ENCODE data around the gene ZFHX3.

Gene ZFHX3

GRCh38 chr16:72921620-72922019, 126.3 kb downstream of the ZFHX3 start:
- no peaks in the 10 kb centered on the region for H3K9me3 ChIP-seq
- H3K4me1 ChIP-seq = peaks cover 0 to 45% (median 15%) of the 10 kb centered on the region in 4 donors
- TF ChIP-seq, protein P1, sequence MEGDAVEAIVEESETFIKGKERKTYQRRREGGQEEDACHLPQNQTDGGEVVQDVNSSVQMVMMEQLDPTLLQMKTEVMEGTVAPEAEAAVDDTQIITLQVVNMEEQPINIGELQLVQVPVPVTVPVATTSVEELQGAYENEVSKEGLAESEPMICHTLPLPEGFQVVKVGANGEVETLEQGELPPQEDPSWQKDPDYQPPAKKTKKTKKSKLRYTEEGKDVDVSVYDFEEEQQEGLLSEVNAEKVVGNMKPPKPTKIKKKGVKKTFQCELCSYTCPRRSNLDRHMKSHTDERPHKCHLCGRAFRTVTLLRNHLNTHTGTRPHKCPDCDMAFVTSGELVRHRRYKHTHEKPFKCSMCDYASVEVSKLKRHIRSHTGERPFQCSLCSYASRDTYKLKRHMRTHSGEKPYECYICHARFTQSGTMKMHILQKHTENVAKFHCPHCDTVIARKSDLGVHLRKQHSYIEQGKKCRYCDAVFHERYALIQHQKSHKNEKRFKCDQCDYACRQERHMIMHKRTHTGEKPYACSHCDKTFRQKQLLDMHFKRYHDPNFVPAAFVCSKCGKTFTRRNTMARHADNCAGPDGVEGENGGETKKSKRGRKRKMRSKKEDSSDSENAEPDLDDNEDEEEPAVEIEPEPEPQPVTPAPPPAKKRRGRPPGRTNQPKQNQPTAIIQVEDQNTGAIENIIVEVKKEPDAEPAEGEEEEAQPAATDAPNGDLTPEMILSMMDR (IDR thresholded peaks at IDR 0.05) = no peak
- H3K27me3 ChIP-seq = no peaks in the 10 kb centered on the region
- peak overlapping the region; percentile 34 to 46 for H3K4me3 ChIP-seq
- H3K27ac ChIP-seq = peak overlapping the region; percentile 67 to 72
- intact Hi-C loops (cut with DNase I; ENCODE audit: low total_unique reads) = no loop called here
- H3K36me3 ChIP-seq = no peaks in the 10 kb centered on the region
- DNase-seq = peak; percentile 47 to 83

DNA sequence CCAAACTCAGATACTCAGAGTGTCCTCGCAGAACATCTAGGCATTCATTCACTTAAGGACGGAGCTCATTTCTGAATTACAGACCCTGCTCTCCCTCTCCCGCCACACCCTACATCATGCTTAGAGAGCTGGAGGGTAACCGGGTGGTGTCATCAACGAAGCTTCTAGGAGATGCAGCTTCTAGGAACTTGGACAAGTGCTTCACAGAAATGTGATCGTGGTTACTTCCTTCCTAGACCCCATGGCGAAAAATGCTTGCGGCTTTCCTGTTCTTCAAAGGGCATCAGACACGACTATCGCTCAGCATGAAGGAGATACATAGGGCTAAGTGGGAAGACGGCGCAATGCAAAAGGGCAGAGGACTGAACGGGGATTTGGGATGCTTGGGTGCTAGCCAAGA, 126.8 kb downstream of the ZFHX3 start:
- H3K4me3 ChIP-seq = peak overlapping the region in 1 of 2 donors; percentile 46
- intact Hi-C loops (cut with DNase I; ENCODE audit: low total_unique reads) = no loop called here
- peaks cover 0 to 40% (median 14%) of the 10 kb centered on the region in 4 donors for H3K4me1 ChIP-seq
- no peaks in the 10 kb centered on the region for H3K36me3 ChIP-seq
- TF ChIP-seq, protein P1 (IDR thresholded peaks at IDR 0.05) = no peak
- no peaks in the 10 kb centered on the region for H3K27me3 ChIP-seq
- DNase-seq = no peak
- H3K27ac ChIP-seq = peak overlapping the region; percentile 67 to 72
- no peaks in the 10 kb centered on the region for H3K9me3 ChIP-seq

DNA sequence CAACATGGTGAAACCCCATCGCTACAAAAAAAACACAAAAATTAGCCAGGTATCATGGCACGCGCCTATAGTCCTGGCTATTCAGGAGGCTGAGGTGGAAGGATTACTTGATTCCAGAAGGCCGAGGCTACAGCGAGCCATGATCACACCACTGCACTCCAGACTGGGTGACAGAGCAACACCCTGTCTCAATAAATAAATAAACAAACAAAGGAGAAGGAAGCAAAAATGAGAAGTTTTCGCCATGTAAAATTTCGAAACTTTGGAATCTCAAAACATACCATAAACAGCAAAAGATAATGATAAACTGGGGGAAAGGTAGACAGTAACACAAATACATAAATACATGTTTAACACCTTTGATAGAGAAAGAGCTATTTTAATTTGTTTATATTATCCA, 130.9 kb downstream of the ZFHX3 start:
- intact Hi-C loops (cut with DNase I; ENCODE audit: low total_unique reads) = no loop called here
- H3K27me3 ChIP-seq = no peaks in the 10 kb centered on the region
- TF ChIP-seq, protein P1 (IDR thresholded peaks at IDR 0.05) = no peak
- H3K4me3 ChIP-seq = no peak overlapping the region
- H3K27ac ChIP-seq = no peak overlapping the region
- DNase-seq = peak in 1 of 2 donors; percentile 32
- peaks cover 0 to 62% (median 32%) of the 10 kb centered on the region in 4 donors for H3K4me1 ChIP-seq
- H3K9me3 ChIP-seq = no peaks in the 10 kb centered on the region
- no peaks in the 10 kb centered on the region for H3K36me3 ChIP-seq

DNA sequence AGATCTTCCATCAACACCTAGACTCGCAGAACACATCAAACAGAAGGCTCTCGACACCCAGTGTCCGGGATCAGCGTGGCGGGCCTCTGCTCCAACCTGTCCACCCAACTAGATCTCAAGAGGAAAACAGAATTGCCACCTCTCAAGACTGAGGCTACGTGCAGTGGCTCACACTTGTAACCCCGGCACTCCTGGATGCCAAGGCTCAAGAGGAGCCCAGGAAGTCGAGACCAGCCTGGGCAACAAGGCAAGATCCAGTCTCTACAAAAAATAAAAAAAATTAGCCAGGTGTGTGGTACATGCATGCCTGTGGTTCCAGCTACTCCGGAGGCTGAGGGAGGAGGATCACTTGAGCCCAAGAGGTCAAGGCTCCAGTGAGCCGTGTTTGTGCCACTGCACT, 132.6 kb downstream of the ZFHX3 start:
- no peaks in the 10 kb centered on the region for H3K27me3 ChIP-seq
- TF ChIP-seq, protein P1 (IDR thresholded peaks at IDR 0.05) = no peak
- H3K27ac ChIP-seq = peak overlapping the region; percentile 30 to 51
- no peaks in the 10 kb centered on the region for H3K9me3 ChIP-seq
- H3K4me3 ChIP-seq = no peak overlapping the region
- intact Hi-C loops (cut with DNase I; ENCODE audit: low total_unique reads) = no loop called here
- H3K36me3 ChIP-seq = no peaks in the 10 kb centered on the region
- peaks cover 0 to 61% (median 28%) of the 10 kb centered on the region in 4 donors for H3K4me1 ChIP-seq
- DNase-seq = no peak

DNA sequence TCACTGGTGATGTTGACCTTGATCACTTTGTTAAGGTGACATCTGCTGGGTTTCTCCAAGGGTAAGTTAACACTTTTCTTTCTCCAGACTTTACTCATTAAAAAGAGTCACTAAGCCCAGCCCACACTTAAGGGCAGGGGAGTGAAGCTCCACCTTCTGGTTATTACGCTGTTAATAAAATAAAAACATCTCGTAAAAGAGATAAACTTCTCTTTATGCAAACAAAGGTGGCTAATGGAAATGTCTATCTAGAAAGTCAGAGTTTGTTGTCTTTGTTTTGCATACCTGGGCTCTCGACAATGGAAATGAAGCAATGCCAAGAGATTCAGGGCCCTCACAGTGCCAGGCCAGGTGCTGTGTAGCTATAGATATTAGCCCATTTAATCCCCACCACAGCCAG, 134.4 kb downstream of the ZFHX3 start:
- TF ChIP-seq, protein P1 (IDR thresholded peaks at IDR 0.05) = no peak
- Histone ChIP-seq H3K4me1 (peaks cover 0 to 62% (median 30%) of the 10 kb centered on the region in 4 donors), H3K9me3 (no peaks in the 10 kb centered on the region), H3K36me3 (no peaks in the 10 kb centered on the region), H3K4me3 (no peak overlapping the region), H3K27ac (peak overlapping the region; percentile 30 to 51), H3K27me3 (no peaks in the 10 kb centered on the region)
- intact Hi-C loops (cut with DNase I; ENCODE audit: low total_unique reads) = no loop called here
- no peak for DNase-seq

DNA sequence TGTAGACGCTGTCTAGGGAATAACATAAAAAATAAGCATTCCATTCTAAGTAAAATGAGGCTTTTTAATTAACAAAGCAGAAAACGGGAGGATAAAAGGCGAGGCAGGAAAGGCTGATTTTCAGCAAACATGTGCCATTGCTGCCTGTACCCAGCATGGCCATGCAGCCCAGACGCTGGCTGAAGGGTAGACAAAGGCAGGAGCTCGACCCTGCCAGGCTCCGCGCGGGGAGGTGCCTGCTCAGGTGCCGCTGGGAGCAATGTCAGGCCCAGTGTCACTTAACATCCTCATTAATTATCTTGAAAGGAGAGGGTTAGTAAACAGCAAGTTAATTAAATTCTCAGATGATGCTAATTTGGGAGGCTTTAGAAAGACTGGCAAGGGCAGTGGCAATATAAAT, 136.0 kb downstream of the ZFHX3 start:
- H3K9me3 ChIP-seq = no peaks in the 10 kb centered on the region
- H3K27me3 ChIP-seq = no peaks in the 10 kb centered on the region
- DNase-seq = no peak
- H3K36me3 ChIP-seq = no peaks in the 10 kb centered on the region
- no peak overlapping the region for H3K27ac ChIP-seq
- intact Hi-C loops (cut with DNase I; ENCODE audit: low total_unique reads) = no loop called here
- H3K4me1 ChIP-seq = peaks cover 0 to 68% (median 34%) of the 10 kb centered on the region in 4 donors
- TF ChIP-seq, protein P1 (IDR thresholded peaks at IDR 0.05) = no peak
- no peak overlapping the region for H3K4me3 ChIP-seq
